NCI-H524 (cell line): ENCODE results near the gene PPP1R3F.
"Not testable (repeated sequence)": the region's sequence is repeated elsewhere in the genome, so short reads cannot be mapped to it uniquely, and the experiment has no call there.

Source experiments
- DNase-seq, 2 experiments: peaks; one replicate each; lab custom pipeline; 2025; lab: John Stamatoyannopoulos, UW

PPP1R3F gene

GRCh38 chrX:49312176-49312575, 42.6 kb downstream of the PPP1R3F start:
- no peak for DNase-seq

GRCh38 chrX:49316085-49316484, 46.5 kb downstream of the PPP1R3F start:
- DNase-seq = no peak

- DNase-seq = not testable (repeated sequence)
Observed at GRCh38 chrX:49321737-49322136, 52.1 kb downstream of the PPP1R3F start, which contains the start of gene GAGE12J. GAGE12J (plus strand) TSS chrX:49322037; CDS start chrX:49323194, 1,157 bp downstream.

- DNase-seq = not testable (repeated sequence)
Observed at GRCh38 chrX:49322266-49322665, 52.7 kb downstream of the PPP1R3F start.

GRCh38 chrX:49323735-49324134, 54.1 kb downstream of the PPP1R3F start:
- not testable (repeated sequence) for DNase-seq

- not testable (repeated sequence) for DNase-seq
Observed at GRCh38 chrX:49330421-49330820, 60.8 kb downstream of the PPP1R3F start.

- not testable (repeated sequence) for DNase-seq
Observed at GRCh38 chrX:49331282-49331681, 61.7 kb downstream of the PPP1R3F start, which contains the start of gene GAGE13. GAGE13 (plus strand) TSS chrX:49331582; CDS start chrX:49332738, 1,156 bp downstream.

- not testable (repeated sequence) for DNase-seq
Observed at GRCh38 chrX:49331841-49332240, 62.2 kb downstream of the PPP1R3F start.
